Measurements from ENCODE around the gene C7. TPM values are rescaled to one million over a fixed set of nuclear protein-coding genes. Genes with fewer than 3 reads are reported as not detected.

Gene C7
- total RNA-seq, 4 donors from 2014 or later: 0.98 to 5.7 (median 4.5) TPM

DNA sequence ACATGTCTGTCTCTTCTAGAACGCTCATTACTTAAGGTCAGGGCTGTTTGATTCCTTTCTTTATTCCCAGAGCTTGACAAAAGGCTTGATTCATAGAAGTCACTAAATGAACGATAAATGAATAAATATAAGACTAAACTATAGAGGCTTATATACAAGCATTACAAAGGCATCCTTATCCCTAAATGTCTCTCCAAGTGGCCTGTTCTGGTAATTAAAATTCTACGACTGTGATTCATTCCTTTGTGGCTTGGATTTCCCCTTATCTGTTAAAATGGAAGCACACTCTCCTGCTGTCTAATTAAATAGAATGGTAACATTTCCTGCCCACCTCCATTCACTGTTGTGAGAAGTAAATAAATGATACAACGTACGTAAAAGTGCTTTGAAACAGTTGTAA lies 49.5 kb downstream of the C7 start:
- DNase-seq (no peak), ATAC-seq (no peak)
- H3K9me3 ChIP-seq: no peaks in the 10 kb centered on the region
- in situ Hi-C loops (cut with MboI; ENCODE audit: low sequenced_read_pairs in 4 of 4) (no loop called here), intact Hi-C loops (cut with DNase I; ENCODE audit: low total_unique reads) (no loop called here)
- no peak for TF ChIP-seq POLR2A (IDR thresholded peaks at IDR 0.05)
- TF ChIP-seq, protein P1, sequence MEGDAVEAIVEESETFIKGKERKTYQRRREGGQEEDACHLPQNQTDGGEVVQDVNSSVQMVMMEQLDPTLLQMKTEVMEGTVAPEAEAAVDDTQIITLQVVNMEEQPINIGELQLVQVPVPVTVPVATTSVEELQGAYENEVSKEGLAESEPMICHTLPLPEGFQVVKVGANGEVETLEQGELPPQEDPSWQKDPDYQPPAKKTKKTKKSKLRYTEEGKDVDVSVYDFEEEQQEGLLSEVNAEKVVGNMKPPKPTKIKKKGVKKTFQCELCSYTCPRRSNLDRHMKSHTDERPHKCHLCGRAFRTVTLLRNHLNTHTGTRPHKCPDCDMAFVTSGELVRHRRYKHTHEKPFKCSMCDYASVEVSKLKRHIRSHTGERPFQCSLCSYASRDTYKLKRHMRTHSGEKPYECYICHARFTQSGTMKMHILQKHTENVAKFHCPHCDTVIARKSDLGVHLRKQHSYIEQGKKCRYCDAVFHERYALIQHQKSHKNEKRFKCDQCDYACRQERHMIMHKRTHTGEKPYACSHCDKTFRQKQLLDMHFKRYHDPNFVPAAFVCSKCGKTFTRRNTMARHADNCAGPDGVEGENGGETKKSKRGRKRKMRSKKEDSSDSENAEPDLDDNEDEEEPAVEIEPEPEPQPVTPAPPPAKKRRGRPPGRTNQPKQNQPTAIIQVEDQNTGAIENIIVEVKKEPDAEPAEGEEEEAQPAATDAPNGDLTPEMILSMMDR (IDR thresholded peaks at IDR 0.05 in 4 of 5, conservative IDR thresholded peaks at IDR 0.05 in 1 of 5): no peak
- H3K4me3 ChIP-seq: no peak overlapping the region
- H3K27ac ChIP-seq: no peak overlapping the region
- H3K4me1 ChIP-seq: no peaks in the 10 kb centered on the region
- no peaks in the 10 kb centered on the region for H3K36me3 ChIP-seq
- no peaks in the 10 kb centered on the region for H3K27me3 ChIP-seq

DNA sequence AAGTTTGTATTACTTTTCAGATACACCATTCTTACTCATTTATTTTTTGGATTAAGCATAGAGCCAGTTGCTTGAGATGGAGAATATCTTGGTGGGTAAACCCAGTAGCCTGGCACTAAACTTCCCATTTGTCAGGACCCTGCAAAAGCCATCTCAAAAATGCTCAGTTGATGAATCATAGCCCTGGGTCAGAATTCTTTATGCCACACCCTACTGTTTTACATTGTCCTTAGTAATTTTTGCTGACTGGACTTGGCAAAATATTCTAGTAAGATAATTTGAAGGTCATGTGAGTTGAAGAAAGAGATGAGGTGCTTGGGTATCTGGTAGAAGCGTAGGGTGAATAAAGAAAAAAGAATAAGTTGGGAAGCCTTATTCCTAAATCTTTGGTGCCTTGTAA lies 50.7 kb downstream of the C7 start:
- no peaks in the 10 kb centered on the region for H3K36me3 ChIP-seq
- no peak overlapping the region for H3K4me3 ChIP-seq
- no peak overlapping the region for H3K27ac ChIP-seq
- ATAC-seq (no peak), DNase-seq (no peak)
- in situ Hi-C loops (cut with MboI; ENCODE audit: low sequenced_read_pairs in 4 of 4): no loop called here
- H3K27me3 ChIP-seq: no peaks in the 10 kb centered on the region
- H3K4me1 ChIP-seq: no peaks in the 10 kb centered on the region
- intact Hi-C loops (cut with DNase I; ENCODE audit: low total_unique reads): no loop called here
- no peaks in the 10 kb centered on the region for H3K9me3 ChIP-seq
- TF ChIP-seq POLR2A (IDR thresholded peaks at IDR 0.05): no peak
- TF ChIP-seq, protein P1 (IDR thresholded peaks at IDR 0.05 in 4 of 5, conservative IDR thresholded peaks at IDR 0.05 in 1 of 5): no peak

DNA sequence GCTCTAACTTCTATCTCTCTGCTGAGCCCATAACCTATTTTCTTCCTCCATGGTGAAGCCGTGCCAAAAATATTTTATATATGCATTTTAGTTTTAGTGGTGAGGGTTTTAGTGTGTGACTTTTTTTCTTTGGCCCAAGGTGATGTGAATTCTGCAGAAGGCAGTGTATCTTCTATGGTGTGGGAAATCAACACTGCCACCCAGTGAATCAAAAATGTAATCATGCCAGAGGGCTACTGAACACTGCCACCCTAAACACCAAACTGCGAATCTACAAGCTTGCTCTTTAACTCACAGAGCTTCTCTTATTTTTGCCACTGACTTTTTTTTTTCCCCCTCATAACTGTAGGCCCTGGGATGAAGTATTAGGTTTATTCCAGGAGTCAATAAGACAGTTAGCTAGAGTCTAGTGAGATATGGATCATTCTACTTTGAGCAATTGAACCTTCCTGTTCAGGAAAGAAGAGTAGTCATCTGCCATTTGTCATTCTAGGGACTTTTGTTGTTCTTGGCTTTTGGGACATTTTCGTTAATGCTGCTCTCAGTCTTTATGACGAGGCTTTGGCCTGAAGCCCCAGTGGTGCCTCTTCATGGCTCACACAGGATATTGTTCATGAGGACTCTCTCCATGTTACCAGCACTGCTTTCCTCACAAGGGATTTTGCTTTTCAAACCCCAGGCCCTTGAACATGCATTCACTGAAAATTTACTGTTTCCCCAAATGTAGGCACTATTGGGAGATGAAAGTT lies 53.1 kb downstream of the C7 start:
- intact Hi-C loops (cut with DNase I; ENCODE audit: low total_unique reads): no loop called here
- TF ChIP-seq, protein P1 (IDR thresholded peaks at IDR 0.05 in 4 of 5, conservative IDR thresholded peaks at IDR 0.05 in 1 of 5): no peak

DNA sequence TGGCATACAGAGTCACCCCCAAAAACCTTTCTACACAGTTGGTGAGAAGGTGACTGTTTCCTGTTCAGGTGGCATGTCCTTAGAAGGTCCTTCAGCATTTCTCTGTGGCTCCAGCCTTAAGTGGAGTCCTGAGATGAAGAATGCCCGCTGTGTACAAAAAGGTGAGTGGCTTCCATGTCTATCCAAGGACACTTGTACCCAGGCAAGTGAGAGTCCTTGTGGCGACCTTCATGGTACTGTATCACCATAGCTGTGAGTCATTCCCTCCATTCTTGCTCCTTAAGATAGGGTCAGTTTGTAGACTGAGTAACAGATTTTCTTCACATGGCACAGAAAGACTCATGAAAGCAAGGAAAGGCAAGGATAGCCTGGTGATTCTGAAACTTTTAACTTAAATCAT lies 63.1 kb downstream of the C7 start:
- Histone ChIP-seq H3K4me3 (no peak overlapping the region), H3K27ac (no peak overlapping the region), H3K9me3 (no peaks in the 10 kb centered on the region), H3K4me1 (no peaks in the 10 kb centered on the region), H3K27me3 (no peaks in the 10 kb centered on the region), H3K36me3 (no peaks in the 10 kb centered on the region)
- in situ Hi-C loops (cut with MboI; ENCODE audit: low sequenced_read_pairs in 4 of 4) (no loop called here), intact Hi-C loops (cut with DNase I; ENCODE audit: low total_unique reads) (no loop called here)
- no peak for DNase-seq
- TF ChIP-seq, protein P1 (IDR thresholded peaks at IDR 0.05 in 4 of 5, conservative IDR thresholded peaks at IDR 0.05 in 1 of 5): no peak
- no peak for TF ChIP-seq POLR2A (IDR thresholded peaks at IDR 0.05)
- ATAC-seq: no peak

More for the DNA sequence above, 53.1 kb downstream of the C7 start:
- in situ Hi-C loops (cut with MboI; ENCODE audit: low sequenced_read_pairs in 4 of 4): no loop called here
- Histone ChIP-seq H3K36me3 (no peaks in the 10 kb centered on the region), H3K27ac (no peak overlapping the region), H3K27me3 (no peaks in the 10 kb centered on the region), H3K4me3 (no peak overlapping the region), H3K4me1 (no peaks in the 10 kb centered on the region), H3K9me3 (no peaks in the 10 kb centered on the region)
- DNase-seq (no peak), ATAC-seq (no peak)

Measured in gastrocnemius medialis (tissue), 4 donors.